NB4 (cell line): ENCODE measurements around the gene RAB33A.

Source experiments
- CTCF ChIP-seq: IDR thresholded peaks from one replicate; pipeline ENCODE4 v1.5.1; 2012; ENCODE audit warnings: low read depth, low read length
- POLR2A ChIP-seq: IDR thresholded peaks from 2 replicates; pipeline ENCODE4 v1.6.1; 2011; ENCODE audit warnings: mild to moderate bottlenecking; ENCODE audit not compliant: insufficient read length; ENCODE audit errors: extremely low read depth

- no peak for TF ChIP-seq CTCF
- TF ChIP-seq POLR2A = no peak
Observed at GRCh38 chrX:130228871-130229270, 57.1 kb downstream of the RAB33A start.
